ENCODE data around the gene HERC5.

The HERC5 gene

GRCh38 chr4:88528861-88529260 lies 71.9 kb downstream of the HERC5 start:
- Histone ChIP-seq H3K27ac (no peak overlapping the region), H3K27me3 (no peaks in the 10 kb centered on the region), H3K9me3 (no peaks in the 10 kb centered on the region), H3K36me3 (no peaks in the 10 kb centered on the region), H3K4me1 (peaks cover 0 to 16% (median 13%) of the 10 kb centered on the region in 4 donors), H3K4me3 (no peak overlapping the region)
- intact Hi-C loops (cut with DNase I; ENCODE audit: low total_unique reads): loop anchor here (5.0 kb wide), 1 partner anchor 128 kb away; no protein-coding TSS in a partner anchor
- no peak for DNase-seq
- TF ChIP-seq CTCF (IDR thresholded peaks at IDR 0.05): no peak

GRCh38 chr4:88531549-88531948 lies 74.6 kb downstream of the HERC5 start:
- intact Hi-C loops (cut with DNase I; ENCODE audit: low total_unique reads): no loop called here
- no peaks in the 10 kb centered on the region for H3K27me3 ChIP-seq
- H3K36me3 ChIP-seq: no peaks in the 10 kb centered on the region
- peaks cover 0 to 3% (median under 1%) of the 10 kb centered on the region in 4 donors for H3K4me1 ChIP-seq
- no peaks in the 10 kb centered on the region for H3K9me3 ChIP-seq
- H3K4me3 ChIP-seq: no peak overlapping the region
- H3K27ac ChIP-seq: no peak overlapping the region
- no peak for TF ChIP-seq CTCF (IDR thresholded peaks at IDR 0.05)
- DNase-seq: no peak

- no peak for DNase-seq
- H3K4me1 ChIP-seq: no peaks in the 10 kb centered on the region
- H3K27ac ChIP-seq: no peak overlapping the region
- H3K27me3 ChIP-seq: no peaks in the 10 kb centered on the region
- no peak overlapping the region for H3K4me3 ChIP-seq
- no peaks in the 10 kb centered on the region for H3K9me3 ChIP-seq
- intact Hi-C loops (cut with DNase I; ENCODE audit: low total_unique reads): no loop called here
- no peak for TF ChIP-seq CTCF (IDR thresholded peaks at IDR 0.05)
- no peaks in the 10 kb centered on the region for H3K36me3 ChIP-seq
Measured at GRCh38 chr4:88533088-88533790, 76.3 kb downstream of the HERC5 start.

GRCh38 chr4:88533937-88534750 lies 77.2 kb downstream of the HERC5 start:
- no peak overlapping the region for H3K27ac ChIP-seq
- no peaks in the 10 kb centered on the region for H3K4me1 ChIP-seq
- H3K4me3 ChIP-seq: no peak overlapping the region
- H3K9me3 ChIP-seq: no peaks in the 10 kb centered on the region
- H3K36me3 ChIP-seq: no peaks in the 10 kb centered on the region
- DNase-seq: no peak
- TF ChIP-seq CTCF (IDR thresholded peaks at IDR 0.05): no peak
- intact Hi-C loops (cut with DNase I; ENCODE audit: low total_unique reads): no loop called here
- H3K27me3 ChIP-seq: no peaks in the 10 kb centered on the region

- no peak for TF ChIP-seq CTCF (IDR thresholded peaks at IDR 0.05)
- intact Hi-C loops (cut with DNase I; ENCODE audit: low total_unique reads): no loop called here
- no peak overlapping the region for H3K27ac ChIP-seq
- DNase-seq: no peak
- H3K4me1 ChIP-seq: peaks cover 0 to 4% (median 0%) of the 10 kb centered on the region in 4 donors
- no peaks in the 10 kb centered on the region for H3K27me3 ChIP-seq
- no peaks in the 10 kb centered on the region for H3K9me3 ChIP-seq
- H3K4me3 ChIP-seq: no peak overlapping the region
- no peaks in the 10 kb centered on the region for H3K36me3 ChIP-seq
Measured at GRCh38 chr4:88535090-88535755, 78.3 kb downstream of the HERC5 start.

All from tibial artery (tissue), 4 donors.